Measurements from ENCODE around the gene CDA. TPM values are rescaled to one million over a fixed set of nuclear protein-coding genes. Genes with fewer than 3 reads are reported as not detected.
A peak's percentile ranks its signal among the peaks of the same experiment; 100 is the strongest.

The CDA gene
- total RNA-seq, 1 donor from 2014 or later, result 0.79 TPM

GRCh38 chr1:20575541-20576336, 13.2 kb upstream of the CDA start:
- H3K4me3 ChIP-seq (ENCODE audit: low read depth, low read length), result no peak overlapping the region
- no peak for TF ChIP-seq CTCF (IDR thresholded peaks at IDR 0.05; ENCODE audit: insufficient read depth, low read length, severe bottlenecking)
- H3K27me3 ChIP-seq (ENCODE audit: control insufficient read depth, insufficient read depth, low read length), result peaks cover 4% of the 10 kb centered on the region
- FAIRE-seq, result no peak
- no peak for DNase-seq (ENCODE audit: low read depth)
- no peaks in the 10 kb centered on the region for H3K36me3 ChIP-seq (ENCODE audit: control insufficient read depth, insufficient read depth, low read length)

- TF ChIP-seq CTCF (IDR thresholded peaks at IDR 0.05; ENCODE audit: insufficient read depth, low read length, severe bottlenecking), result no peak
- no peaks in the 10 kb centered on the region for H3K36me3 ChIP-seq (ENCODE audit: control insufficient read depth, insufficient read depth, low read length)
- H3K27me3 ChIP-seq (ENCODE audit: control insufficient read depth, insufficient read depth, low read length), result peaks cover 4% of the 10 kb centered on the region
- DNase-seq (ENCODE audit: low read depth) (peak; percentile 86), FAIRE-seq (no peak)
- H3K4me3 ChIP-seq (ENCODE audit: low read depth, low read length), result no peak overlapping the region
These were observed 10.8 kb upstream of the CDA start for GRCh38 chr1:20578062-20578461.

- FAIRE-seq (no peak), DNase-seq (ENCODE audit: low read depth) (no peak)
- Histone ChIP-seq H3K4me3 (ENCODE audit: low read depth, low read length) (no peak overlapping the region), H3K27me3 (ENCODE audit: control insufficient read depth, insufficient read depth, low read length) (peaks cover 3% of the 10 kb centered on the region), H3K36me3 (ENCODE audit: control insufficient read depth, insufficient read depth, low read length) (no peaks in the 10 kb centered on the region)
- no peak for TF ChIP-seq CTCF (IDR thresholded peaks at IDR 0.05; ENCODE audit: insufficient read depth, low read length, severe bottlenecking)
These were observed 10.0 kb upstream of the CDA start for GRCh38 chr1:20578721-20579395.

- Histone ChIP-seq H3K36me3 (ENCODE audit: control insufficient read depth, insufficient read depth, low read length) (no peaks in the 10 kb centered on the region), H3K27me3 (ENCODE audit: control insufficient read depth, insufficient read depth, low read length) (no peaks in the 10 kb centered on the region), H3K4me3 (ENCODE audit: low read depth, low read length) (no peak overlapping the region)
- DNase-seq (ENCODE audit: low read depth), result no peak
- no peak for TF ChIP-seq CTCF (IDR thresholded peaks at IDR 0.05; ENCODE audit: insufficient read depth, low read length, severe bottlenecking)
- FAIRE-seq, result no peak
These were observed 4.0 kb upstream of the CDA start for GRCh38 chr1:20584890-20585289.

GRCh38 chr1:20586953-20587660, 1.8 kb upstream of the CDA start:
- no peak for TF ChIP-seq CTCF (IDR thresholded peaks at IDR 0.05; ENCODE audit: insufficient read depth, low read length, severe bottlenecking)
- no peak for DNase-seq (ENCODE audit: low read depth)
- H3K27me3 ChIP-seq (ENCODE audit: control insufficient read depth, insufficient read depth, low read length), result no peaks in the 10 kb centered on the region
- no peaks in the 10 kb centered on the region for H3K36me3 ChIP-seq (ENCODE audit: control insufficient read depth, insufficient read depth, low read length)
- no peak for FAIRE-seq
- H3K4me3 ChIP-seq (ENCODE audit: low read depth, low read length), result no peak overlapping the region

Measured in bronchial epithelial cell (primary cell).